Measurements from ENCODE around the gene CYTH4. TPM values are rescaled to one million over a fixed set of nuclear protein-coding genes. Genes with fewer than 3 reads are reported as not detected.

Gene CYTH4
- total and polyA plus RNA-seq, 10 of the 15 experiments (the other 5 are each of a cell fraction or from before 2014, with no cell fraction given): 1.5 to 27.3 (median 16.9) TPM

DNA sequence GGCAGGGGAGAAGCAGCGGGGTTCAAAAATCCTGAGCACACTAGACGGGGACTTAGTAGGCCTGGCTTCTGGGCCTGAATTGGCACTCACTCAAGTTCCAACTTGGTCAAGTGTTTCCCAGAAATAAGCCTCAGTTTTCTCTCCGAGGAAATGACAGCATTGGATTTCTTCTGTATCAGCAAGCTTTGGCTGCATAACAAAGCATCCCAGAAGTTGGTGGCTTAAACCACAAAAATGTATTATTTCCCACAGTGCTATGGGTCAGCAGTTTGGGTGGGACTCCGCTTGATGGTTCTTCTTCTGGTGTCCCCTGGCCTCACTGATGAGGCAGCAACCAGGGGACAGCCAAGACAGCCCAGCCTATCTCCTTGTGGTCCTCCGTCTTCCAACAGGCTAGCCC lies 1.6 kb upstream of the CYTH4 start:
- RAD21 ChIA-PET (ENCODE audit: unreplicated experiment): interaction anchor here (2.9 to 3.6 kb wide), 3 partner anchors 13 to 39 kb away, joined by 9 to 13 read pairs (median 11); no protein-coding TSS in a partner anchor
- WGBS (ENCODE audit: insufficient coverage, insufficient replicate concordance, low lambda C conversion rate, missing lambda C conversion rate): 88% methylated on average over 5 of the region's 5 CpGs
- SMC1A ChIA-PET (ENCODE audit: uncharacterized antibody, unreplicated experiment): interaction anchor here (1.1 to 3.4 kb wide), 4 partner anchors 13 to 36 kb away, joined by 3 to 18 read pairs (median 5); no protein-coding TSS in a partner anchor
- Histone ChIP-seq H3K4me2 (ENCODE audit: control insufficient read depth, insufficient read depth) (no peak overlapping the region), H3K27ac (ENCODE audit: control insufficient read depth, insufficient read depth) (no peak overlapping the region), H4K20me1 (ENCODE audit: control insufficient read depth, insufficient read depth) (no peaks in the 10 kb centered on the region), H3K79me2 (ENCODE audit: control insufficient read depth, insufficient read depth, low read length) (peaks cover 18% of the 10 kb centered on the region), H3K36me3 (ENCODE audit: control insufficient read depth in 2 of 2, insufficient read depth in 2 of 2, low read length in 1 of 2) (no peaks in the 10 kb centered on the region), H2AFZ (ENCODE audit: control insufficient read depth, low read depth, low read length) (no peak overlapping the region), H3K9me3 (replicated peaks; ENCODE audit: control insufficient read depth, insufficient read depth, low read length) (no peaks in the 10 kb centered on the region), H3K9ac (ENCODE audit: control insufficient read depth, insufficient read depth, low read length) (no peak overlapping the region), H3K4me1 (ENCODE audit: control insufficient read depth, insufficient read depth, low read length) (peaks cover 30% of the 10 kb centered on the region), H3K27me3 (replicated peaks in 1 of 2; ENCODE audit: control insufficient read depth in 2 of 2, insufficient read depth in 2 of 2, low read length in 1 of 2) (no peaks in the 10 kb centered on the region), H3K4me3 (no peak overlapping the region)
- FAIRE-seq: no peak
- intact Hi-C loops (cut with micrococcal nuclease; ENCODE audit: unreplicated experiment): no loop called here
- no peak for TF ChIP-seq YY1 (IDR thresholded peaks at IDR 0.05; ENCODE audit: low read depth, low read length)
- no peak for TF ChIP-seq MYB (IDR thresholded peaks at IDR 0.05; ENCODE audit: borderline replicate concordance, low read depth, low read length)
- TF ChIP-seq, protein P1, sequence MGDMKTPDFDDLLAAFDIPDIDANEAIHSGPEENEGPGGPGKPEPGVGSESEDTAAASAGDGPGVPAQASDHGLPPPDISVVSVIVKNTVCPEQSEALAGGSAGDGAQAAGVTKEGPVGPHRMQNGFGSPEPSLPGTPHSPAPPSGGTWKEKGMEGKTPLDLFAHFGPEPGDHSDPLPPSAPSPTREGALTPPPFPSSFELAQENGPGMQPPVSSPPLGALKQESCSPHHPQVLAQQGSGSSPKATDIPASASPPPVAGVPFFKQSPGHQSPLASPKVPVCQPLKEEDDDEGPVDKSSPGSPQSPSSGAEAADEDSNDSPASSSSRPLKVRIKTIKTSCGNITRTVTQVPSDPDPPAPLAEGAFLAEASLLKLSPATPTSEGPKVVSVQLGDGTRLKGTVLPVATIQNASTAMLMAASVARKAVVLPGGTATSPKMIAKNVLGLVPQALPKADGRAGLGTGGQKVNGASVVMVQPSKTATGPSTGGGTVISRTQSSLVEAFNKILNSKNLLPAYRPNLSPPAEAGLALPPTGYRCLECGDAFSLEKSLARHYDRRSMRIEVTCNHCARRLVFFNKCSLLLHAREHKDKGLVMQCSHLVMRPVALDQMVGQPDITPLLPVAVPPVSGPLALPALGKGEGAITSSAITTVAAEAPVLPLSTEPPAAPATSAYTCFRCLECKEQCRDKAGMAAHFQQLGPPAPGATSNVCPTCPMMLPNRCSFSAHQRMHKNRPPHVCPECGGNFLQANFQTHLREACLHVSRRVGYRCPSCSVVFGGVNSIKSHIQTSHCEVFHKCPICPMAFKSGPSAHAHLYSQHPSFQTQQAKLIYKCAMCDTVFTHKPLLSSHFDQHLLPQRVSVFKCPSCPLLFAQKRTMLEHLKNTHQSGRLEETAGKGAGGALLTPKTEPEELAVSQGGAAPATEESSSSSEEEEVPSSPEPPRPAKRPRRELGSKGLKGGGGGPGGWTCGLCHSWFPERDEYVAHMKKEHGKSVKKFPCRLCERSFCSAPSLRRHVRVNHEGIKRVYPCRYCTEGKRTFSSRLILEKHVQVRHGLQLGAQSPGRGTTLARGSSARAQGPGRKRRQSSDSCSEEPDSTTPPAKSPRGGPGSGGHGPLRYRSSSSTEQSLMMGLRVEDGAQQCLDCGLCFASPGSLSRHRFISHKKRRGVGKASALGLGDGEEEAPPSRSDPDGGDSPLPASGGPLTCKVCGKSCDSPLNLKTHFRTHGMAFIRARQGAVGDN (IDR thresholded peaks at IDR 0.05): no peak
- TF ChIP-seq NRF1 (conservative IDR thresholded peaks at IDR 0.05; ENCODE audit: low read depth, low read length): no peak
- TF ChIP-seq, protein P2, sequence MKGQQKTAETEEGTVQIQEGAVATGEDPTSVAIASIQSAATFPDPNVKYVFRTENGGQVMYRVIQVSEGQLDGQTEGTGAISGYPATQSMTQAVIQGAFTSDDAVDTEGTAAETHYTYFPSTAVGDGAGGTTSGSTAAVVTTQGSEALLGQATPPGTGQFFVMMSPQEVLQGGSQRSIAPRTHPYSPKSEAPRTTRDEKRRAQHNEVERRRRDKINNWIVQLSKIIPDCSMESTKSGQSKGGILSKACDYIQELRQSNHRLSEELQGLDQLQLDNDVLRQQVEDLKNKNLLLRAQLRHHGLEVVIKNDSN (IDR thresholded peaks at IDR 0.05; ENCODE audit: borderline replicate concordance, extremely low read length, insufficient read depth, low read depth, low read length): no peak
- no peak for TF ChIP-seq EGR1 (IDR thresholded peaks at IDR 0.05; ENCODE audit: borderline replicate concordance in 1 of 2, low read depth in 2 of 2, low read length in 2 of 2)
- TF ChIP-seq, protein P3, sequence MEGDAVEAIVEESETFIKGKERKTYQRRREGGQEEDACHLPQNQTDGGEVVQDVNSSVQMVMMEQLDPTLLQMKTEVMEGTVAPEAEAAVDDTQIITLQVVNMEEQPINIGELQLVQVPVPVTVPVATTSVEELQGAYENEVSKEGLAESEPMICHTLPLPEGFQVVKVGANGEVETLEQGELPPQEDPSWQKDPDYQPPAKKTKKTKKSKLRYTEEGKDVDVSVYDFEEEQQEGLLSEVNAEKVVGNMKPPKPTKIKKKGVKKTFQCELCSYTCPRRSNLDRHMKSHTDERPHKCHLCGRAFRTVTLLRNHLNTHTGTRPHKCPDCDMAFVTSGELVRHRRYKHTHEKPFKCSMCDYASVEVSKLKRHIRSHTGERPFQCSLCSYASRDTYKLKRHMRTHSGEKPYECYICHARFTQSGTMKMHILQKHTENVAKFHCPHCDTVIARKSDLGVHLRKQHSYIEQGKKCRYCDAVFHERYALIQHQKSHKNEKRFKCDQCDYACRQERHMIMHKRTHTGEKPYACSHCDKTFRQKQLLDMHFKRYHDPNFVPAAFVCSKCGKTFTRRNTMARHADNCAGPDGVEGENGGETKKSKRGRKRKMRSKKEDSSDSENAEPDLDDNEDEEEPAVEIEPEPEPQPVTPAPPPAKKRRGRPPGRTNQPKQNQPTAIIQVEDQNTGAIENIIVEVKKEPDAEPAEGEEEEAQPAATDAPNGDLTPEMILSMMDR (IDR thresholded peaks at IDR 0.05 in 2 of 3, conservative IDR thresholded peaks at IDR 0.05 in 1 of 3; ENCODE audit: control insufficient read depth in 2 of 3, extremely low read depth in 1 of 3, insufficient read depth in 1 of 3, low read depth in 3 of 3, low read length in 3 of 3): no peak
- no peak for TF ChIP-seq KDM1A (IDR thresholded peaks at IDR 0.05; ENCODE audit: borderline replicate concordance)
- no peak for TF ChIP-seq RAD51 (IDR thresholded peaks at IDR 0.05)
- no peak for TF ChIP-seq SP1 (IDR thresholded peaks at IDR 0.05; ENCODE audit: low read depth, low read length)
- no peak for TF ChIP-seq NFYA (IDR thresholded peaks at IDR 0.05; ENCODE audit: borderline replicate concordance, low read depth, low read length)
- no peak for TF ChIP-seq TARDBP (IDR thresholded peaks at IDR 0.05; ENCODE audit: borderline replicate concordance)
- TF ChIP-seq SUPT20H (IDR thresholded peaks at IDR 0.05; ENCODE audit: borderline replicate concordance, control insufficient read depth, low read depth, low read length): no peak
- TF ChIP-seq, protein P4, sequence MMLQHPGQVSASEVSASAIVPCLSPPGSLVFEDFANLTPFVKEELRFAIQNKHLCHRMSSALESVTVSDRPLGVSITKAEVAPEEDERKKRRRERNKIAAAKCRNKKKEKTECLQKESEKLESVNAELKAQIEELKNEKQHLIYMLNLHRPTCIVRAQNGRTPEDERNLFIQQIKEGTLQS (IDR thresholded peaks at IDR 0.05; ENCODE audit: borderline replicate concordance, extremely low read depth, low read depth, low read length): no peak
- TF ChIP-seq PAX5 (IDR thresholded peaks at IDR 0.05; ENCODE audit: borderline replicate concordance, low read depth, low read length): no peak
- no peak for TF ChIP-seq FOXK2 (IDR thresholded peaks at IDR 0.05)
- no peak for TF ChIP-seq KAT2A (conservative IDR thresholded peaks at IDR 0.05; ENCODE audit: control insufficient read depth, low read depth, low read length)
- TF ChIP-seq IKZF1 (conservative IDR thresholded peaks at IDR 0.05): no peak
- in situ Hi-C loops (cut with MboI): no loop called here
- POLR2A ChIA-PET: interaction anchor here (1.3 kb wide), 2 partner anchors 13 to 18 kb away, joined by 3 to 6 read pairs; no protein-coding TSS in a partner anchor
- DNase-seq (ENCODE audit: low read depth, low spot score): no peak
- ATAC-seq: no peak
- no TSS peak for BruUV-seq (replicated peaks)
- CTCF ChIA-PET: interaction anchor here (1.4 to 11.1 kb wide), 7 partner anchors 10 to 36 kb away, joined by 4 to 124 read pairs (median 10); no protein-coding TSS in a partner anchor

Data from GM12878 (cell line).